Lower leg skin (tissue), 3 donors: ENCODE data around the gene TPP1.

Experiments used
- POLR2A ChIP-seq, 2 donors: fragments of 450-650 bp; IDR thresholded peaks; one replicate each; pipeline ENCODE4 v1.6.1; 2016 to 2017; ENCODE audit warnings: antibody characterized with exemption in 2 of 2, mild to moderate bottlenecking in 1 of 2, moderate library complexity in 1 of 2
- TF ChIP-seq, protein P1 (sequence below), 3 donors: fragments of 450-650 bp; IDR thresholded peaks; one replicate each; pipeline ENCODE4 v1.5.1; 2016; ENCODE audit warnings: antibody characterized with exemption in 3 of 3, mild to moderate bottlenecking in 3 of 3, moderate library complexity in 2 of 3

- TF ChIP-seq, protein P1, sequence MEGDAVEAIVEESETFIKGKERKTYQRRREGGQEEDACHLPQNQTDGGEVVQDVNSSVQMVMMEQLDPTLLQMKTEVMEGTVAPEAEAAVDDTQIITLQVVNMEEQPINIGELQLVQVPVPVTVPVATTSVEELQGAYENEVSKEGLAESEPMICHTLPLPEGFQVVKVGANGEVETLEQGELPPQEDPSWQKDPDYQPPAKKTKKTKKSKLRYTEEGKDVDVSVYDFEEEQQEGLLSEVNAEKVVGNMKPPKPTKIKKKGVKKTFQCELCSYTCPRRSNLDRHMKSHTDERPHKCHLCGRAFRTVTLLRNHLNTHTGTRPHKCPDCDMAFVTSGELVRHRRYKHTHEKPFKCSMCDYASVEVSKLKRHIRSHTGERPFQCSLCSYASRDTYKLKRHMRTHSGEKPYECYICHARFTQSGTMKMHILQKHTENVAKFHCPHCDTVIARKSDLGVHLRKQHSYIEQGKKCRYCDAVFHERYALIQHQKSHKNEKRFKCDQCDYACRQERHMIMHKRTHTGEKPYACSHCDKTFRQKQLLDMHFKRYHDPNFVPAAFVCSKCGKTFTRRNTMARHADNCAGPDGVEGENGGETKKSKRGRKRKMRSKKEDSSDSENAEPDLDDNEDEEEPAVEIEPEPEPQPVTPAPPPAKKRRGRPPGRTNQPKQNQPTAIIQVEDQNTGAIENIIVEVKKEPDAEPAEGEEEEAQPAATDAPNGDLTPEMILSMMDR (IDR thresholded peaks at IDR 0.05), result no peak
- TF ChIP-seq POLR2A (IDR thresholded peaks at IDR 0.05), result no peak
Observed at GRCh38 chr11:6578134-6578533, 41.1 kb downstream of the TPP1 start.
